Measurements from ENCODE around the gene DPH2.

The DPH2 gene

DNA sequence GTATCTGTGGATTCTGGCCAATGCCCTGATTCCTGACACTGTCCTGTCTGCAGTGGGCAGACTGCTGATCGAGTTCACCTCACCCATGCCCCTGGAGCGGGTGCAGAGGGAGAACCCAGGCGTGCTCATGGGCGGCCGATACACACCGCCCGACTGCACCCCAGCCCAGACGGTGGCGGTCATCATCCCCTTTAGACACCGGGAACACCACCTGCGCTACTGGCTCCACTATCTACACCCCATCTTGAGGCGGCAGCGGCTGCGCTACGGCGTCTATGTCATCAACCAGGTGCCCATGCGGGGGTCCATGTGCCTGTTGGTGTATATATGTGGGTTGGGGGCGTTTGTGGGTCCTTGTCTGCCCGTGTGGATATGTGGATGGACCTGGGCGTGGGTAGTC, 11.8 kb downstream of the DPH2 start:
- no peaks in the 10 kb centered on the region for H3K27me3 ChIP-seq (ENCODE audit: low read depth, low read length)
- no peak overlapping the region for H3K9ac ChIP-seq (ENCODE audit: low read length)
- H3K4me3 ChIP-seq (ENCODE audit: low read length), result no peak overlapping the region
- no peaks in the 10 kb centered on the region for H3K9me3 ChIP-seq (ENCODE audit: insufficient read depth, low read length)
- H4K20me1 ChIP-seq (ENCODE audit: insufficient read depth, low read length), result no peaks in the 10 kb centered on the region
- H3K27ac ChIP-seq (ENCODE audit: low read length), result no peak overlapping the region
- H3K4me2 ChIP-seq (ENCODE audit: low read length), result no peak overlapping the region
- TF ChIP-seq EZH2phosphoT487 (IDR thresholded peaks at IDR 0.05; ENCODE audit: low read depth), result no peak
- TF ChIP-seq, protein P1, sequence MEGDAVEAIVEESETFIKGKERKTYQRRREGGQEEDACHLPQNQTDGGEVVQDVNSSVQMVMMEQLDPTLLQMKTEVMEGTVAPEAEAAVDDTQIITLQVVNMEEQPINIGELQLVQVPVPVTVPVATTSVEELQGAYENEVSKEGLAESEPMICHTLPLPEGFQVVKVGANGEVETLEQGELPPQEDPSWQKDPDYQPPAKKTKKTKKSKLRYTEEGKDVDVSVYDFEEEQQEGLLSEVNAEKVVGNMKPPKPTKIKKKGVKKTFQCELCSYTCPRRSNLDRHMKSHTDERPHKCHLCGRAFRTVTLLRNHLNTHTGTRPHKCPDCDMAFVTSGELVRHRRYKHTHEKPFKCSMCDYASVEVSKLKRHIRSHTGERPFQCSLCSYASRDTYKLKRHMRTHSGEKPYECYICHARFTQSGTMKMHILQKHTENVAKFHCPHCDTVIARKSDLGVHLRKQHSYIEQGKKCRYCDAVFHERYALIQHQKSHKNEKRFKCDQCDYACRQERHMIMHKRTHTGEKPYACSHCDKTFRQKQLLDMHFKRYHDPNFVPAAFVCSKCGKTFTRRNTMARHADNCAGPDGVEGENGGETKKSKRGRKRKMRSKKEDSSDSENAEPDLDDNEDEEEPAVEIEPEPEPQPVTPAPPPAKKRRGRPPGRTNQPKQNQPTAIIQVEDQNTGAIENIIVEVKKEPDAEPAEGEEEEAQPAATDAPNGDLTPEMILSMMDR (IDR thresholded peaks at IDR 0.05; ENCODE audit: low read depth, low read length), result no peak
- peaks cover 15% of the 10 kb centered on the region for H3K4me1 ChIP-seq (ENCODE audit: low read length)
- H3K79me2 ChIP-seq (ENCODE audit: low read length), result peaks cover 60% of the 10 kb centered on the region
- H2AFZ ChIP-seq (ENCODE audit: low read depth, low read length), result no peak overlapping the region
- peaks cover 11% of the 10 kb centered on the region for H3K36me3 ChIP-seq (replicated peaks; ENCODE audit: low read depth, low read length)

DNA sequence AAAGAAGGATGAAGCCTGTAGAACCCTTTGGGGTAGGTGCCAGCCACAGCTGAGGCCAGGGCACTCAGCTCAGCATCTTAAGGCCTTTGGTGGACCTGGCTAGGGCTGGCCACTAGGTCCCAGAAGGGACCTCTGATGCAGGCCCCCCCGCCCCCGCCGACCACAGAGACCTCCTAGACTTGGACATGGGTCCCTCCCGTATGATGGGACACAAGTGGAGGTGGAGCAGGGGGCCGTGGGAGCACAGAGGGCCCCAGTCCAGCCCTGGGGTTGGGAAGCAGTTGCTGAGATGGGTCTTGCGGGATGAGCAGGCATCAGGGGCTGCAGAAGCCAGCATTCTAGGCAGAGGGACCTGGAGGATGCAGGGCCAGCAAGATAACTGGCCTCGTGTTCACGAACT, 12.4 kb downstream of the DPH2 start:
- H2AFZ ChIP-seq (ENCODE audit: low read depth, low read length), result no peak overlapping the region
- no peak overlapping the region for H3K4me2 ChIP-seq (ENCODE audit: low read length)
- H3K27ac ChIP-seq (ENCODE audit: low read length), result no peak overlapping the region
- peaks cover 54% of the 10 kb centered on the region for H3K79me2 ChIP-seq (ENCODE audit: low read length)
- no peaks in the 10 kb centered on the region for H3K9me3 ChIP-seq (ENCODE audit: insufficient read depth, low read length)
- H4K20me1 ChIP-seq (ENCODE audit: insufficient read depth, low read length), result no peaks in the 10 kb centered on the region
- H3K4me1 ChIP-seq (ENCODE audit: low read length), result peaks cover 15% of the 10 kb centered on the region
- TF ChIP-seq, protein P1 (IDR thresholded peaks at IDR 0.05; ENCODE audit: low read depth, low read length), result no peak
- no peak for TF ChIP-seq EZH2phosphoT487 (IDR thresholded peaks at IDR 0.05; ENCODE audit: low read depth)
- H3K9ac ChIP-seq (ENCODE audit: low read length), result no peak overlapping the region
- peaks cover 6% of the 10 kb centered on the region for H3K36me3 ChIP-seq (replicated peaks; ENCODE audit: low read depth, low read length)
- H3K27me3 ChIP-seq (ENCODE audit: low read depth, low read length), result no peaks in the 10 kb centered on the region
- H3K4me3 ChIP-seq (ENCODE audit: low read length), result no peak overlapping the region

DNA sequence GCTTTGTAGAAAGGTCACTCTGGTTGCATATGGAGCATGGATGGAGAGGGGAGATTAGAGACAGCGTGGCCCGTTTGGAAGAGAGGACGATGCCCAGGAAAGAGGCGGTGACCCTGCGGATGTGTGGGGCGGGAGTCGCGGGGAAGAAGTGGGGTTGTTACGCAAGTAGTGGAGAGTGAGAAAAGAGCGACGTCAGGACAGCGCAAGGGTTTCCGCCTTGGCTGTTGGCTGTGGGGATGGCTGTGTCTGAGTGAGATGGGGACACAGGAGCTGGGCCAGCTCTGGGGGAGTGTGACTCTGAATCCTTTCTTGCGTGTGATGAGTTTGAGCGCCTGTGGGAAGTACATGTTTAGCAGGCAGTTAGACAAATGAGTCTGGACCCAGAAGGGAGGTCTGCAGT, 13.0 kb downstream of the DPH2 start:
- H3K4me3 ChIP-seq (ENCODE audit: low read length), result no peak overlapping the region
- no peaks in the 10 kb centered on the region for H3K9me3 ChIP-seq (ENCODE audit: insufficient read depth, low read length)
- H3K27ac ChIP-seq (ENCODE audit: low read length), result no peak overlapping the region
- H4K20me1 ChIP-seq (ENCODE audit: insufficient read depth, low read length), result no peaks in the 10 kb centered on the region
- TF ChIP-seq, protein P1 (IDR thresholded peaks at IDR 0.05; ENCODE audit: low read depth, low read length), result no peak
- no peak for TF ChIP-seq EZH2phosphoT487 (IDR thresholded peaks at IDR 0.05; ENCODE audit: low read depth)
- H3K4me2 ChIP-seq (ENCODE audit: low read length), result no peak overlapping the region
- no peak overlapping the region for H2AFZ ChIP-seq (ENCODE audit: low read depth, low read length)
- peaks cover under 1% of the 10 kb centered on the region for H3K36me3 ChIP-seq (replicated peaks; ENCODE audit: low read depth, low read length)
- no peaks in the 10 kb centered on the region for H3K27me3 ChIP-seq (ENCODE audit: low read depth, low read length)
- peaks cover 15% of the 10 kb centered on the region for H3K4me1 ChIP-seq (ENCODE audit: low read length)
- H3K9ac ChIP-seq (ENCODE audit: low read length), result no peak overlapping the region
- H3K79me2 ChIP-seq (ENCODE audit: low read length), result peaks cover 48% of the 10 kb centered on the region

DNA sequence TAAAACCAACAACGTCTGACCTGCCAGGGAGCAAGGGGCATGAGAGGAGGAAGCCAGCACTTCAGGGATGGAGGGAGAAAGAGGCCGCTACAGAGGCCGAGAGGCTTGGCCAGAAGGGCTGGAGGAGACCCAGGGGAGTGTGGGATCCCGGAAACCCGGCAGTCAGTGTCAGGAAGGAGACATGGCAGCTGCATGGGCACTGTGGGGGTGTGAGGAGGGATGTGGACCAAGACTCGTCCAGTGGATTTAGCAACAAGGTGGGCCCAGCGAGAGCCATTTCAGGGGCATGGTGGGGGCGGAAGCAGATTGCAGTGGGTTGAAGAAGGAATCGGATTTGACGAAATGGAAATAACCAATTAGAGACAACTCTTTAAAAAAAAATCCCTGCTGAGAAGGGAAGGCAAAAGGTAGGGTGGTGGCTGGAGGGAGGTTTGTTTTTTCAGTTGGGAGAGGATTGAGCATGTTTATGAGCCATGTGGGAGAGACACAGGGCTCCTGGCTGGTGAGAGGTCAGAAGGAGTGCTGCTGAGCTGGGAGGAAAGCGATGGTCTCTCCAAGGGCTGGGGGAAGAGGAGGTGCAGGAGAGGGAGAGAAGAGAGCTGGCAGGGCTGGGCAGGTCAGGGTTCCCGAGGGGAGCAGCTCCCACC, 13.6 kb downstream of the DPH2 start:
- no peak overlapping the region for H2AFZ ChIP-seq (ENCODE audit: low read depth, low read length)
- no peak overlapping the region for H3K27ac ChIP-seq (ENCODE audit: low read length)
- no peaks in the 10 kb centered on the region for H3K36me3 ChIP-seq (replicated peaks; ENCODE audit: low read depth, low read length)
- H3K9ac ChIP-seq (ENCODE audit: low read length), result no peak overlapping the region
- H3K9me3 ChIP-seq (ENCODE audit: insufficient read depth, low read length), result no peaks in the 10 kb centered on the region
- H3K4me1 ChIP-seq (ENCODE audit: low read length), result peaks cover 11% of the 10 kb centered on the region
- no peak overlapping the region for H3K4me3 ChIP-seq (ENCODE audit: low read length)
- H3K4me2 ChIP-seq (ENCODE audit: low read length), result no peak overlapping the region
- TF ChIP-seq, protein P1 (IDR thresholded peaks at IDR 0.05; ENCODE audit: low read depth, low read length), result no peak
- H4K20me1 ChIP-seq (ENCODE audit: insufficient read depth, low read length), result no peaks in the 10 kb centered on the region
- no peaks in the 10 kb centered on the region for H3K27me3 ChIP-seq (ENCODE audit: low read depth, low read length)
- H3K79me2 ChIP-seq (ENCODE audit: low read length), result peaks cover 43% of the 10 kb centered on the region
